Mesothelial cell of epicardium (in vitro differentiated cells): ENCODE results near the gene TTLL11. TPM values are rescaled to one million over a fixed set of nuclear protein-coding genes. Genes with fewer than 3 reads are reported as not detected.

Source experiments
- DNase-seq, 2 experiments: peaks; one replicate each; pipeline ENCODE4 v3.0.0; 2021; ENCODE audit warnings: low spot score in 2 of 2; ENCODE audit not compliant: unreplicated experiment in 2 of 2
- H3K27ac Mint-ChIP-seq: 2 replicates; pipeline ENCODE4 v1.8.0; 2021; ENCODE audit warnings: mixed read lengths
- H3K27me3 Mint-ChIP-seq: 2 replicates; pipeline ENCODE4 v1.8.0; 2021; ENCODE audit warnings: low read depth, mixed read lengths
- H3K36me3 Mint-ChIP-seq: 2 replicates; pipeline ENCODE4 v1.8.0; 2021; ENCODE audit warnings: mixed read lengths
- H3K4me1 Mint-ChIP-seq: 2 replicates; pipeline ENCODE4 v1.8.0; 2021; ENCODE audit warnings: mixed read lengths
- H3K4me3 Mint-ChIP-seq: 2 replicates; pipeline ENCODE4 v1.8.0; 2021; ENCODE audit warnings: mild to moderate bottlenecking, moderate library complexity, mixed read lengths
- H3K9me3 Mint-ChIP-seq: 2 replicates; pipeline ENCODE4 v1.8.0; 2021; ENCODE audit warnings: mixed read lengths
- total RNA-seq: library from RNA; stranded (reverse); gene quantifications from 3 replicates; pipeline ENCODE4 v1.2.1, GENCODE V29; 2021
- TF ChIP-seq, protein P1 (sequence below): fragments of 200-600 bp; sonication (generic); IDR thresholded peaks from one replicate; pipeline ENCODE4 v1.5.0; 2021; ENCODE audit warnings: antibody characterized with exemption; ENCODE audit not compliant: unreplicated experiment

The TTLL11 gene
- total RNA-seq, 1 donor from 2014 or later: 4.8 TPM

GRCh38 chr9:122091682-122092592 lies 1.2 kb downstream of the TTLL11 start:
- H3K27me3 Mint-ChIP-seq: peaks cover 26% of the 10 kb centered on the region
- peaks cover 12% of the 10 kb centered on the region for H3K4me1 Mint-ChIP-seq
- no peak for DNase-seq
- peak overlapping the region; percentile 79 for H3K4me3 Mint-ChIP-seq
- TF ChIP-seq, protein P1, sequence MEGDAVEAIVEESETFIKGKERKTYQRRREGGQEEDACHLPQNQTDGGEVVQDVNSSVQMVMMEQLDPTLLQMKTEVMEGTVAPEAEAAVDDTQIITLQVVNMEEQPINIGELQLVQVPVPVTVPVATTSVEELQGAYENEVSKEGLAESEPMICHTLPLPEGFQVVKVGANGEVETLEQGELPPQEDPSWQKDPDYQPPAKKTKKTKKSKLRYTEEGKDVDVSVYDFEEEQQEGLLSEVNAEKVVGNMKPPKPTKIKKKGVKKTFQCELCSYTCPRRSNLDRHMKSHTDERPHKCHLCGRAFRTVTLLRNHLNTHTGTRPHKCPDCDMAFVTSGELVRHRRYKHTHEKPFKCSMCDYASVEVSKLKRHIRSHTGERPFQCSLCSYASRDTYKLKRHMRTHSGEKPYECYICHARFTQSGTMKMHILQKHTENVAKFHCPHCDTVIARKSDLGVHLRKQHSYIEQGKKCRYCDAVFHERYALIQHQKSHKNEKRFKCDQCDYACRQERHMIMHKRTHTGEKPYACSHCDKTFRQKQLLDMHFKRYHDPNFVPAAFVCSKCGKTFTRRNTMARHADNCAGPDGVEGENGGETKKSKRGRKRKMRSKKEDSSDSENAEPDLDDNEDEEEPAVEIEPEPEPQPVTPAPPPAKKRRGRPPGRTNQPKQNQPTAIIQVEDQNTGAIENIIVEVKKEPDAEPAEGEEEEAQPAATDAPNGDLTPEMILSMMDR: no peak
- H3K27ac Mint-ChIP-seq: peak overlapping the region; percentile 1
- H3K9me3 Mint-ChIP-seq: no peaks in the 10 kb centered on the region
- H3K36me3 Mint-ChIP-seq: no peaks in the 10 kb centered on the region

GRCh38 chr9:122090981-122091380 lies 2.1 kb downstream of the TTLL11 start:
- Mint-ChIP-seq H3K27me3 (peaks cover 20% of the 10 kb centered on the region), H3K4me3 (peak overlapping the region; percentile 79)

DNA sequence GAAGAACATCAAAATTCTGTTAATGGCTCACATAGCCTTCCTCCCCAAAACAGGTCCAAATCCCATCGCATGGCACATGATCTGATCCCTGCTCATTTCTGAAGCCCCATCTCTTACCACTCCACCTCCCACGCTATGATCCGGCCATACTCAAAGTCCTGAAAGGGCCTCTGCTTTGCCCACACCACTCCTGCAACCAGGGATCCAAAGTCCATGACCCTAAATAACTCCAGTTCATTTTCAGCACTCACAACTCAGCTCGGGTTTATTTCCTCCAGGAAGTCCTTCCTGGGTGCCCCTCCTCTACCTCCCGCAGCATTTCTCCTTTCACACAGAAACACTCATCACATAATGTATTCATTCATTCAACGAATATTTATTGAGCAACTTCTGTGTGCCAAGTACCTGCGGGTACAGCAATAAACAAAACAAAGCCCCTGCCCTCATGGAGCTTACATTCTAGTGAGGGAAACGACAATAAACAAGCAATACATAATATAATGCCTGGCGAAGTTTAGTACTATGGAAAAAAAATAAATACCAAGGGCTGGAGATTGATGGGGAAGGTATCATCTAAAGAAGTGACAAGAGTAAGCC lies 2.7 kb downstream of the TTLL11 start:
- H3K27ac Mint-ChIP-seq: no peak overlapping the region
- DNase-seq: no peak
- H3K36me3 Mint-ChIP-seq: no peaks in the 10 kb centered on the region
- H3K9me3 Mint-ChIP-seq: no peaks in the 10 kb centered on the region
- TF ChIP-seq, protein P1: no peak
- H3K4me1 Mint-ChIP-seq: peaks cover 12% of the 10 kb centered on the region
- peaks cover 18% of the 10 kb centered on the region for H3K27me3 Mint-ChIP-seq
- no peak overlapping the region for H3K4me3 Mint-ChIP-seq

More at GRCh38 chr9:122090981-122091380, 2.1 kb downstream of the TTLL11 start:
- no peak for DNase-seq
- Mint-ChIP-seq H3K27ac (no peak overlapping the region), H3K36me3 (no peaks in the 10 kb centered on the region), H3K9me3 (no peaks in the 10 kb centered on the region), H3K4me1 (peaks cover 12% of the 10 kb centered on the region)
- TF ChIP-seq, protein P1: no peak

DNA sequence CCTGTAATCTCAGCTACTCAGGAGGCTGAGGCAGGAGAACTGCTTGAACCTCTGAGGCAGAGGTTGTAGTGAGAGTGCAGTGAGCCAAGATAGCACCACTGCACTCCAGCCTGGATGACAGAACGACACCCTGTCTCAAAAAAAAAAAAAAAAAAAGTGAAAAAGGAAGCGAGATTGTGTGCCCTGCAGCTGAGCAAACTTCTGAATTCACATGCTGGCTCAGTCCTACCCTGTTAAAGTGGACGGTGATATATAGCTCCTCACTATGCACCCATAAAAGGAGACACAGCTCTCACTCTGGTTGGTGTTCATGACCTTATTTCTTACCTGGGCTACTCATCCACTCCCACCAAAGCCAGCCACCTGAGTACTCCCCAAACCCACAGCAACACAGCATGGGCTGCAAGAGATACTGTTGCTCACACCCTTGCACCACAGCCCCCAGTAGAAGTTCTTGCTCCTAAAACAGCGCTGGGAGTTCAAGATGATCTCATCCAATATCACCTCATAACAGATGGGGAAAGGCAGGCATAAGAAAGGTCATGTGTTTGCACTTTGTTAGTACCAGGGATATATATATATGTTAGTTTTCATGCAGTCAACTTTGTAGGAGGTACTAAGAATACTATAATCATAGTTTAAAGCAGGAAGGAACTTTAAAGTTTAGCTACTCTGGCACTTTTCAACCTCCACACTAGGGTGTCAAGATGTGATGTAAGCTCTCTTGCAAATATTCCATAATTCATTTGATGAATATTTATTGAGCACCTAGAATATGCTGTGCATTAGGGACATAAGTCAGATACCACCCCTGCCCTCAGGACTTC lies 4.0 kb downstream of the TTLL11 start:
- Mint-ChIP-seq H3K36me3 (no peaks in the 10 kb centered on the region), H3K4me1 (peaks cover 12% of the 10 kb centered on the region), H3K27ac (no peak overlapping the region), H3K9me3 (no peaks in the 10 kb centered on the region), H3K27me3 (peaks cover 7% of the 10 kb centered on the region), H3K4me3 (no peak overlapping the region)
- DNase-seq: no peak
- TF ChIP-seq, protein P1: no peak

GRCh38 chr9:122087406-122088200 lies 5.5 kb downstream of the TTLL11 start:
- no peaks in the 10 kb centered on the region for H3K9me3 Mint-ChIP-seq
- no peak for DNase-seq

More at GRCh38 chr9:122087406-122088200, 5.5 kb downstream of the TTLL11 start:
- TF ChIP-seq, protein P1: no peak
- Mint-ChIP-seq H3K4me1 (peaks cover 10% of the 10 kb centered on the region), H3K27me3 (peaks cover 3% of the 10 kb centered on the region), H3K36me3 (no peaks in the 10 kb centered on the region), H3K4me3 (no peak overlapping the region), H3K27ac (no peak overlapping the region)
